ENCODE data around the gene LRP2.

DNA sequence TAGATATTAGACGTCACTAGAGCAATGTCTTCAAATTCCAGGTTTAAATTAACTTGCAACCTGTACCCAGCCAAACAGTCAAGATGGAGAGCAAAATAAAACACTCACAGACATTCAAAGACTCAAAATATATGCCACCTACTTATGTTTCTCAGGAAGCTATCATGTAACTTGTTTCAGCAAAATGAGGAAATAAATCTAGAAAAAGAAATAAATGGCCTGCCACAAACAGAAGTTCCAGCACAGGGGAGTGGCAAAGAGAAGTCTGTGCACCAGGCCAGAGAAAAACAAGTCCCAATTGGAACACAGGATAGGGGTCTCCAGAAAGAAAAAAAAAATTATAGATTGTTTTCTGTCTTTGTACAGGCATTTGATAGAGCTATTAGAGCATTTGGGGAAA is 96.7 kb downstream of the LRP2 start:
- TF ChIP-seq, protein P1, sequence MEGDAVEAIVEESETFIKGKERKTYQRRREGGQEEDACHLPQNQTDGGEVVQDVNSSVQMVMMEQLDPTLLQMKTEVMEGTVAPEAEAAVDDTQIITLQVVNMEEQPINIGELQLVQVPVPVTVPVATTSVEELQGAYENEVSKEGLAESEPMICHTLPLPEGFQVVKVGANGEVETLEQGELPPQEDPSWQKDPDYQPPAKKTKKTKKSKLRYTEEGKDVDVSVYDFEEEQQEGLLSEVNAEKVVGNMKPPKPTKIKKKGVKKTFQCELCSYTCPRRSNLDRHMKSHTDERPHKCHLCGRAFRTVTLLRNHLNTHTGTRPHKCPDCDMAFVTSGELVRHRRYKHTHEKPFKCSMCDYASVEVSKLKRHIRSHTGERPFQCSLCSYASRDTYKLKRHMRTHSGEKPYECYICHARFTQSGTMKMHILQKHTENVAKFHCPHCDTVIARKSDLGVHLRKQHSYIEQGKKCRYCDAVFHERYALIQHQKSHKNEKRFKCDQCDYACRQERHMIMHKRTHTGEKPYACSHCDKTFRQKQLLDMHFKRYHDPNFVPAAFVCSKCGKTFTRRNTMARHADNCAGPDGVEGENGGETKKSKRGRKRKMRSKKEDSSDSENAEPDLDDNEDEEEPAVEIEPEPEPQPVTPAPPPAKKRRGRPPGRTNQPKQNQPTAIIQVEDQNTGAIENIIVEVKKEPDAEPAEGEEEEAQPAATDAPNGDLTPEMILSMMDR (IDR thresholded peaks at IDR 0.05; ENCODE audit: low read length), result no peak
- TF ChIP-seq EZH2 (optimal IDR thresholded peaks at IDR 0.05; ENCODE audit: low read depth, low read length), result no peak

All from MM.1S (cell line).